IPS-18a (cell line): ENCODE data around the gene FAAH2.

Source experiments
- H3K27ac ChIP-seq: one replicate; pipeline ENCODE4 v1.5.1; 2013; ENCODE audit warnings: low read length
- H3K27me3 ChIP-seq: one replicate; pipeline ENCODE4 v1.6.1; 2013; ENCODE audit warnings: mild to moderate bottlenecking, low read length; ENCODE audit not compliant: control insufficient read depth, insufficient read depth
- H3K36me3 ChIP-seq: one replicate; pipeline ENCODE4 v1.6.1; 2013; ENCODE audit warnings: low read depth, low read length; ENCODE audit not compliant: control insufficient read depth
- H3K4me1 ChIP-seq: one replicate; pipeline ENCODE4 v1.6.1; 2013; ENCODE audit warnings: low read depth, low read length; ENCODE audit not compliant: control insufficient read depth
- H3K4me3 ChIP-seq: one replicate; pipeline ENCODE4 v1.5.1; 2013; ENCODE audit warnings: low read length
- H3K9ac ChIP-seq: one replicate; pipeline ENCODE4 v1.6.1; 2013; ENCODE audit warnings: mild to moderate bottlenecking, low read length, moderate library complexity
- H3K9me3 ChIP-seq: one replicate; pipeline ENCODE4 v1.6.1; 2013; ENCODE audit warnings: low read depth, low read length; ENCODE audit not compliant: control insufficient read depth

The FAAH2 gene

GRCh38 chrX:57519578-57520118 lies 233.1 kb downstream of the FAAH2 start:
- H3K27ac ChIP-seq: no peak overlapping the region
- no peak overlapping the region for H3K4me3 ChIP-seq
- H3K27me3 ChIP-seq: no peaks in the 10 kb centered on the region

GRCh38 chrX:57528670-57529255 lies 242.3 kb downstream of the FAAH2 start:
- Histone ChIP-seq H3K36me3 (no peaks in the 10 kb centered on the region), H3K27ac (no peak overlapping the region), H3K9ac (no peak overlapping the region), H3K9me3 (peaks cover 3% of the 10 kb centered on the region), H3K4me3 (no peak overlapping the region), H3K4me1 (no peaks in the 10 kb centered on the region), H3K27me3 (no peaks in the 10 kb centered on the region)

More at GRCh38 chrX:57519578-57520118, 233.1 kb downstream of the FAAH2 start:
- H3K9ac ChIP-seq: no peak overlapping the region
- no peaks in the 10 kb centered on the region for H3K36me3 ChIP-seq
- H3K4me1 ChIP-seq: no peaks in the 10 kb centered on the region
- H3K9me3 ChIP-seq: peaks cover 21% of the 10 kb centered on the region
